ENCODE data around the gene THSD4. TPM values are rescaled to one million over a fixed set of nuclear protein-coding genes. Genes with fewer than 3 reads are reported as not detected.
"Not testable (repeated sequence)": the region's sequence is repeated elsewhere in the genome, so short reads cannot be mapped to it uniquely, and the experiment has no call there.

The THSD4 gene
- total RNA-seq, 1 donor from 2014 or later: not detected

- intact Hi-C loops (cut with micrococcal nuclease): no loop called here
These were observed 592.2 kb downstream of the THSD4 start for GRCh38 chr15:71707230-71708050.

GRCh38 chr15:71708051-71708429, 592.8 kb downstream of the THSD4 start:
- intact Hi-C loops (cut with micrococcal nuclease): no loop called here

- intact Hi-C loops (cut with micrococcal nuclease): no loop called here
These were observed 593.5 kb downstream of the THSD4 start for GRCh38 chr15:71708741-71709140.

GRCh38 chr15:71709808-71710418, 594.6 kb downstream of the THSD4 start:
- intact Hi-C loops (cut with micrococcal nuclease): no loop called here

GRCh38 chr15:71712182-71712581, 596.9 kb downstream of the THSD4 start:
- intact Hi-C loops (cut with micrococcal nuclease): no loop called here

GRCh38 chr15:71713191-71713809, 598.0 kb downstream of the THSD4 start:
- intact Hi-C loops (cut with micrococcal nuclease): no loop called here

- intact Hi-C loops (cut with micrococcal nuclease): no loop called here
These were observed 600.6 kb downstream of the THSD4 start for GRCh38 chr15:71715914-71716313.

- intact Hi-C loops (cut with micrococcal nuclease): no loop called here
These were observed 601.7 kb downstream of the THSD4 start for GRCh38 chr15:71716990-71717389.

GRCh38 chr15:71718116-71718910, 603.0 kb downstream of the THSD4 start:
- intact Hi-C loops (cut with micrococcal nuclease): no loop called here

GRCh38 chr15:71723344-71723743, 608.1 kb downstream of the THSD4 start:
- intact Hi-C loops (cut with micrococcal nuclease): no loop called here

GRCh38 chr15:71725207-71725955, 610.1 kb downstream of the THSD4 start:
- intact Hi-C loops (cut with micrococcal nuclease): not testable (repeated sequence)

GRCh38 chr15:71728881-71729280, 613.6 kb downstream of the THSD4 start:
- intact Hi-C loops (cut with micrococcal nuclease): no loop called here

GRCh38 chr15:71729319-71729718, 614.0 kb downstream of the THSD4 start:
- intact Hi-C loops (cut with micrococcal nuclease): no loop called here

GRCh38 chr15:71730277-71731144, 615.2 kb downstream of the THSD4 start:
- intact Hi-C loops (cut with micrococcal nuclease): loop anchor here (2.0 kb wide), 1 partner anchor 198 kb away; no protein-coding TSS in a partner anchor

- intact Hi-C loops (cut with micrococcal nuclease): no loop called here
These were observed 617.4 kb downstream of the THSD4 start for GRCh38 chr15:71732636-71733035.

- intact Hi-C loops (cut with micrococcal nuclease): no loop called here
These were observed 617.9 kb downstream of the THSD4 start for GRCh38 chr15:71733122-71733521.

GRCh38 chr15:71734709-71735384, 619.6 kb downstream of the THSD4 start:
- intact Hi-C loops (cut with micrococcal nuclease): no loop called here

GRCh38 chr15:71735385-71735757, 620.1 kb downstream of the THSD4 start:
- intact Hi-C loops (cut with micrococcal nuclease): no loop called here

GRCh38 chr15:71736286-71736947, 621.1 kb downstream of the THSD4 start:
- intact Hi-C loops (cut with micrococcal nuclease): no loop called here

Measured in T-helper 2 cell treated with Interferon-gamma antibody and Interleukin-4, amounts not matched to agents 100 ng/mL and 5 ng/mL, for 36 hours (primary cell).